GM12878 (cell line): ENCODE data around the gene MAN2B1. TPM values are rescaled to one million over a fixed set of nuclear protein-coding genes. Genes with fewer than 3 reads are reported as not detected.

Source experiments
- E2F4 ChIP-seq: IDR thresholded peaks from 2 replicates; pipeline ENCODE4 v1.6.1; 2012; ENCODE audit warnings: low read depth, low read length, improper control_type of control experiment
- HDGF ChIP-seq: fragments of 450-650 bp; IDR thresholded peaks from 2 replicates; pipeline ENCODE4 v1.6.1; 2016; ENCODE audit warnings: antibody characterized with exemption
- JUND ChIP-seq: IDR thresholded peaks from 2 replicates; pipeline ENCODE4 v1.6.1; 2012; ENCODE audit warnings: low read depth, mild to moderate bottlenecking, low read length, improper control_type of control experiment, moderate library complexity
- KLF5 ChIP-seq: fragments of 450-650 bp; IDR thresholded peaks from 2 replicates; pipeline ENCODE4 v1.6.1; 2014; ENCODE audit warnings: mild to moderate bottlenecking; ENCODE audit not compliant: partially characterized antibody
- MEF2A ChIP-seq: IDR thresholded peaks from 2 replicates; pipeline ENCODE4 v1.6.1; 2011; ENCODE audit warnings: low read depth, mild to moderate bottlenecking, low read length, moderate library complexity; ENCODE audit not compliant: insufficient read depth
- NR2C2 ChIP-seq: IDR thresholded peaks from 2 replicates; pipeline ENCODE4 v1.6.1; 2011; ENCODE audit warnings: borderline replicate concordance, low read depth; ENCODE audit not compliant: control insufficient read depth, insufficient read length
- NRF1 ChIP-seq: conservative IDR thresholded peaks from 2 replicates; pipeline ENCODE4 v1.6.1; 2011; ENCODE audit warnings: mild to moderate bottlenecking, low read depth, low read length, improper control_type of control experiment
- POLR2A ChIP-seq: IDR thresholded peaks from 2 replicates; pipeline ENCODE4 v1.6.1; 2011; ENCODE audit warnings: low read depth, mild to moderate bottlenecking, low read length
- POLR2AphosphoS5 ChIP-seq: IDR thresholded peaks from 2 replicates; pipeline ENCODE4 v1.6.1; 2011; ENCODE audit warnings: mild to moderate bottlenecking, low read length, inconsistent platforms
- SIN3A ChIP-seq: IDR thresholded peaks from 2 replicates; pipeline ENCODE4 v1.6.1; 2012; ENCODE audit warnings: low read depth, low read length, improper control_type of control experiment
- SP1 ChIP-seq: IDR thresholded peaks from one replicate; pipeline ENCODE4 v1.6.1; 2011; ENCODE audit warnings: low read depth, low read length
- TAF1 ChIP-seq: IDR thresholded peaks from 2 replicates; pipeline ENCODE4 v1.6.1; 2011; ENCODE audit warnings: mild to moderate bottlenecking, low read depth, low read length, borderline replicate concordance
- USF2 ChIP-seq: IDR thresholded peaks from 2 replicates; pipeline ENCODE4 v1.6.1; 2011; ENCODE audit warnings: low read depth, low read length, improper control_type of control experiment, borderline replicate concordance
- ZNF687 ChIP-seq: fragments of 450-650 bp; IDR thresholded peaks from 2 replicates; pipeline ENCODE4 v1.6.1; 2017; ENCODE audit warnings: mild to moderate bottlenecking, moderate library complexity
- polyA plus RNA-seq, 11 experiments: library from polyadenylated mRNA; depleted of rRNA in 4 of 11; unstranded in 6 of 11; stranded (reverse) in 5 of 11; fragments of >200 nt; fragmentation: Nextera tagmentation in 4 of 11; fragmentation: Illumina TruSeq in 1 of 11; extraction: Ambion mirVana in 4 of 11; extraction: Trizol in 1 of 11; gene quantifications; 1 replicate in 1 of 11; 2 replicates in 10 of 11; pipeline versions ENCODE4 v1.2.1 to v1.2.3, GENCODE V29; 2011 to 2016; ENCODE audit warnings: inconsistent platforms in 2 of 11, missing spikeins in 2 of 11, low read depth in 1 of 11
- total RNA-seq, 4 experiments: library from RNA; depleted of rRNA in 3 of 4; stranded (reverse); fragments of >200 nt in 3 of 4; fragmentation: Illumina TruSeq in 1 of 4; extraction: Trizol in 1 of 4; gene quantifications; 2 replicates each; pipeline versions ENCODE4 v1.2.1 to v1.2.3, GENCODE V29; 2013 to 2021
- TF ChIP-seq, protein P1 (sequence below): IDR thresholded peaks from 2 replicates; pipeline ENCODE4 v1.6.1; 2012; ENCODE audit warnings: mild to moderate bottlenecking, low read depth, low read length
- TF ChIP-seq, protein P2 (sequence below): fragments of 450-650 bp; IDR thresholded peaks from 2 replicates; pipeline ENCODE4 v1.6.1; 2018; ENCODE audit warnings: borderline replicate concordance, mild to moderate bottlenecking; ENCODE audit not compliant: partially characterized antibody

MAN2B1 gene
- total and polyA plus RNA-seq, 10 of the 15 experiments (the other 5 are each of a cell fraction or from before 2014, with no cell fraction given), result 7.6 to 224 (median 81.4) TPM

DNA sequence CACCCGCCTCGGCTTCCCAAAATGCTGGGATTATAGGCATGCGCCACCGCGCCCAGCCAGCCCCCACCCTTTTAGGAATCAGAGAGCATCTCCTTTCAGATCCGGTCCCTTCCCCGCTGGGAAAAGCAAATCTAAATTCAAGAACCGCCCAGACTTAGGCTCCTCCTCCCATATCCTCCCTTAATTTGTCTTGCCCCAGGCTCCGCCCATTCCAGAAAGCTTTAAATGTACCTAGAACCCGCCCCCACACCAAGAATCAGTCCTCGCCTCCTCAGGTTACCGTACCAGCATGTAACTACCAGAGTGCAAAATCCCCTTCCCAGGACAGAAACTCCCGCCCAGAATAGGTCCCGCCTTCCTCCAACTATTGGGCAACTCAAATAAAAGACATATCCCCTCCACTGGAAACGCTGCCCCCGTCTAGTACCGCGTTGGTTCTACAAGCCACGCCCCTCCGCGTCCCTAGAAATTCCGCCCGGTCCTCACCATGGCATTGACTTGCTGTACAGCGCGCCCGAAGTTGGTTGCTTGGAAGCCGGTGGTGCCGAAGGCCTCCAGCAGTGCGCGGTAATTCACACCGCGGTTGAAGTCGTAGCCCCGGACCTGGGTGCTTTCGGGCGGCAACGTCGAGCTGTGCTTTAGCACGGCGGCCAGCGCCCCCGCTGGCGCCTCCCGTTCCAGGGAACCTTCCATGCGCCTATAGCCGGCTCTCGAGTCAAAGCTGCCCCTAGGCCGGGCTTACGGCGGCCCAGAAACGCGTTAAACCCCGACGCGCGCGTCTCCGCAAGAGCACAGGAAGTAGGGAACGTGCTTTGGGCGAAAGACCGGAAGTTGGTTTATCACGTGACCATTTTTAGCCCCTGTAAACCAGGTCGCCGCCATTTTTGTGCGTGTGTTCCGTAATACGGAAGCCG lies 14.8 kb upstream of the MAN2B1 start, which contains the start of gene DHPS (continued):
- no peak for TF ChIP-seq ZNF687
- TF ChIP-seq TAF1, result peak; percentile 64; the same call in 1 of the 2 replicates
- TF ChIP-seq, protein P1, sequence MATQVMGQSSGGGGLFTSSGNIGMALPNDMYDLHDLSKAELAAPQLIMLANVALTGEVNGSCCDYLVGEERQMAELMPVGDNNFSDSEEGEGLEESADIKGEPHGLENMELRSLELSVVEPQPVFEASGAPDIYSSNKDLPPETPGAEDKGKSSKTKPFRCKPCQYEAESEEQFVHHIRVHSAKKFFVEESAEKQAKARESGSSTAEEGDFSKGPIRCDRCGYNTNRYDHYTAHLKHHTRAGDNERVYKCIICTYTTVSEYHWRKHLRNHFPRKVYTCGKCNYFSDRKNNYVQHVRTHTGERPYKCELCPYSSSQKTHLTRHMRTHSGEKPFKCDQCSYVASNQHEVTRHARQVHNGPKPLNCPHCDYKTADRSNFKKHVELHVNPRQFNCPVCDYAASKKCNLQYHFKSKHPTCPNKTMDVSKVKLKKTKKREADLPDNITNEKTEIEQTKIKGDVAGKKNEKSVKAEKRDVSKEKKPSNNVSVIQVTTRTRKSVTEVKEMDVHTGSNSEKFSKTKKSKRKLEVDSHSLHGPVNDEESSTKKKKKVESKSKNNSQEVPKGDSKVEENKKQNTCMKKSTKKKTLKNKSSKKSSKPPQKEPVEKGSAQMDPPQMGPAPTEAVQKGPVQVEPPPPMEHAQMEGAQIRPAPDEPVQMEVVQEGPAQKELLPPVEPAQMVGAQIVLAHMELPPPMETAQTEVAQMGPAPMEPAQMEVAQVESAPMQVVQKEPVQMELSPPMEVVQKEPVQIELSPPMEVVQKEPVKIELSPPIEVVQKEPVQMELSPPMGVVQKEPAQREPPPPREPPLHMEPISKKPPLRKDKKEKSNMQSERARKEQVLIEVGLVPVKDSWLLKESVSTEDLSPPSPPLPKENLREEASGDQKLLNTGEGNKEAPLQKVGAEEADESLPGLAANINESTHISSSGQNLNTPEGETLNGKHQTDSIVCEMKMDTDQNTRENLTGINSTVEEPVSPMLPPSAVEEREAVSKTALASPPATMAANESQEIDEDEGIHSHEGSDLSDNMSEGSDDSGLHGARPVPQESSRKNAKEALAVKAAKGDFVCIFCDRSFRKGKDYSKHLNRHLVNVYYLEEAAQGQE, result no peak
- no peak for TF ChIP-seq NRF1
- no peak for TF ChIP-seq E2F4
- peak; percentile 97 for TF ChIP-seq POLR2AphosphoS5
- TF ChIP-seq SIN3A, result no peak
- TF ChIP-seq HDGF, result peak; percentile 77; the same call in 1 of the 2 replicates
- no peak for TF ChIP-seq JUND
- TF ChIP-seq, protein P2, sequence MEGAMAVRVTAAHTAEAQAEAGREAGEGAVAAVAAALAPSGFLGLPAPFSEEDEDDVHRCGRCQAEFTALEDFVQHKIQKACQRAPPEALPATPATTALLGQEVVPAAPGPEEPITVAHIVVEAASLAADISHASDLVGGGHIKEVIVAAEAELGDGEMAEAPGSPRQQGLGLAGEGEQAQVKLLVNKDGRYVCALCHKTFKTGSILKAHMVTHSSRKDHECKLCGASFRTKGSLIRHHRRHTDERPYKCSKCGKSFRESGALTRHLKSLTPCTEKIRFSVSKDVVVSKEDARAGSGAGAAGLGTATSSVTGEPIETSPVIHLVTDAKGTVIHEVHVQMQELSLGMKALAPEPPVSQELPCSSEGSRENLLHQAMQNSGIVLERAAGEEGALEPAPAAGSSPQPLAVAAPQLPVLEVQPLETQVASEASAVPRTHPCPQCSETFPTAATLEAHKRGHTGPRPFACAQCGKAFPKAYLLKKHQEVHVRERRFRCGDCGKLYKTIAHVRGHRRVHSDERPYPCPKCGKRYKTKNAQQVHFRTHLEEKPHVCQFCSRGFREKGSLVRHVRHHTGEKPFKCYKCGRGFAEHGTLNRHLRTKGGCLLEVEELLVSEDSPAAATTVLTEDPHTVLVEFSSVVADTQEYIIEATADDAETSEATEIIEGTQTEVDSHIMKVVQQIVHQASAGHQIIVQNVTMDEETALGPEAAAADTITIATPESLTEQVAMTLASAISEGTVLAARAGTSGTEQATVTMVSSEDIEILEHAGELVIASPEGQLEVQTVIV, result peak; percentile 15
- TF ChIP-seq SP1, result peak; percentile 63
- TF ChIP-seq POLR2A, result peak; percentile 98
- 0 out of 2 replicates have a peak, but pooled peaks have one; percentile 3 for TF ChIP-seq MEF2A
- peak; percentile 78 for TF ChIP-seq KLF5
- TF ChIP-seq NR2C2, result no peak
- TF ChIP-seq USF2, result peak; percentile 83
